Stimulated activated CD4-positive, alpha-beta T cell treated with anti-CD3 and anti-CD28 coated beads, TNF-alpha, amount 100 ng/mL, for 1 hour (primary cell): ENCODE results near the gene MYH9.
A peak's percentile ranks its signal among the peaks of the same experiment; 100 is the strongest.
"Not testable (repeated sequence)": the region's sequence is repeated elsewhere in the genome, so short reads cannot be mapped to it uniquely, and the experiment has no call there.

Experiments
- DNase-seq, 3 donors: peaks; one replicate each; pipeline ENCODE4 v3.0.0-alpha.2; 2020; ENCODE audit warnings: low read depth in 3 of 3, low spot score in 1 of 3

MYH9 gene

DNA sequence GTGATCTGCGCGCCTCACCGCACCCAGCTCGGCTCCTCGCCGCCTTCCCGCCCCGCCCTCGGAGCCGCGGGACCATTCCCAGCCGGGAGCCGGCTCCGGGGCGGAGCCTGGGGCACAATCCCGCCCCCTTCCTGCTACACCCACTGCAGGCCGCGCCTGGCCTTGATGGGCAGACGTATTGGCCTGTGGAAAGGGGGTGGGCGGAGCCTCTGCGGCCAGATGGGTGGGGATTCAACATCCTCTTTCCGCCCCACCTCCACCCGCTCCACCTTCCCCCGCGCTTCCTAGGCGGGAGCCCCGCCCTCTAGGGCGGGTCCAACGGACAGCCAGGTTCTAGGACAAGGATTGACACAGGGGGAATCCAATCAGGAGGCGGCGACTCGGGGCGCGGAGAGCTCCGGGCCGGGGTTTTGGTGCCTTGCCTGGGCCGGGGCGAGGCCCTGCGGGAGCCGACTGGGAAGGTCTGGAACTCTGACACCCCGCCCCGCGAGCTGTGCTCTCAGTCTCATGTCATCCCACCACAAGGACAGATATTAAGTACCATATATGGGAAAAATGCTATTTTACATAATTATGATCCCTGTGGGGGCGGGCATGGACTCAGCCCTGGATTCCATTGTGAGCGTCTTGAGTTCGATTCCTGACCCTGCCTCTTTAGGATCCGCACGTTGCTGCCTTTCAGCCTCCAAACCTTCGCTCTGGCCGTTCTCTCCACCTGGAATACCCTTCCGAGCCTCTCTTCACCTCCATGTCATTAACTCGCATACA, at the start of gene MYH9:
Gene MYH9, minus strand, starts transcription at position 9 of the 768 bp plus-strand sequence. CDS start 38,731 bp downstream, outside the sequence.
- DNase-seq, result peak; percentile 97 to 98 (median 97)

GRCh38 chr22:36435516-36436415, 48.0 kb upstream of the MYH9 start:
- DNase-seq, result peak; percentile 21 to 41 (median 34)

DNA sequence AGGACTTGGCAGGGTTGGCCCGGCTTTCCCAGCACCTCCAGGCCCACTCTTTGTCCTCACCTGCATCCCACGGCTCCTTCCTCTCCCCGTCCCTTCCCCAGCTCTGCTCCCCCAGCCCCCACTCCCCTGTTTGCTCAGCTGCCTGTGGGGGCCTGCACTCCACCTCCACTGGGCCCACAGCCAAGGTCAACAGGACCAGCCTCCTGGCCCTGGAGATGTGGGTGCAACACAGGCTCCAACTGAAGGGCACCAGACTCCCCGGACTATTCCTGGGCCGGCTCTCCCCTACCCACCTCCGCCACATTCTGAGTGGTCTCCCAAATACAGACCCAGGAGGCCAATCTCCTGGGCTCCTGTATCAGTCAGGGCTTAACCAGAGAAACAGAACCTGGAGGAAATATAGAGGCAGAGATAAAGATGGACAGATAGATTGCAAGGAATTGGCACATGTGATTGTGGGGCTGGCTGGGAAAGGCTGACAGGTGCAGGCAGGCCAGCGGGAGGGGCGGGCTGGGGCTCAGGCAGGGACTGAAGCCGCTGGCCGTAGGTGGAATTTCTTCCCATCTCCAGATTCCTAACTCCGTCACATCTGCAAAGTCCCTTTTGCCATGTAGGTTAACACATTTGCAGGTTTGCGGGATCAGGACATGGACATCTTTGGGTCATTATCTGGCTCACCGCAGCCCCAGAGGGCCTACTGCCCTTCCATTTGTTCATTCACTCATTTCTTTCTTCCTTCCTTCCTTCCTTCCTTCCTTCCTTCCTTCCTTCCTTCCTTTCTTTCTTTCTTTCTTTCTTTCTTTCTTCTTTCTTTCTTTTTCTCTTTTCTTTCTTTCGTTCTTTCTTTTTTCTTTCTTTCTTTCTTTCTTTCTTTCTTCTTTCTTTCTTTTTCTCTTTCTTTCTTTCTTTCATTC, 45.8 kb upstream of the MYH9 start:
- no peak for DNase-seq

- no peak for DNase-seq
Measured at GRCh38 chr22:36432592-36433317, 45.0 kb upstream of the MYH9 start.

DNA sequence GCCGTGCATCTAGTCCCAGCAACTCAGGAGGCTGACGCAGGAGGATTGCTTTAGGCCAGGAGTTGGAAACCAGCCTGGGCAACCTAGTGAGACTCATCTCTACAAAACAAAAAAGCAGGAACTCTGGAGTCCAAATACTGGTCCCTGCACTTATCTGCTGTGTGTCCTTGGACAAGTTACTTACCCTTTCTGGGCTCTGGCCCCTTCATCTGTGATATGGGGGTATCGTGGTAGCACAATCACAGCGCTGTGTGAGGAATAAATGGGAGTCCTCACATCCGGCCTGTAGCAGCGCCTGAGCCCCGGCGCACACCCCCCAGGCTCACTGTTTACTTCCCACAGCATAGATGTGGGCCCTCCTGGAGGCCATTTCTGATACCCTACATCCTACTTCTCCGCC, 44.2 kb upstream of the MYH9 start:
- no peak for DNase-seq

- DNase-seq, result no peak
Measured at GRCh38 chr22:36430863-36431262, 43.1 kb upstream of the MYH9 start.

GRCh38 chr22:36427952-36428351, 40.2 kb upstream of the MYH9 start:
- not testable (repeated sequence) for DNase-seq

DNA sequence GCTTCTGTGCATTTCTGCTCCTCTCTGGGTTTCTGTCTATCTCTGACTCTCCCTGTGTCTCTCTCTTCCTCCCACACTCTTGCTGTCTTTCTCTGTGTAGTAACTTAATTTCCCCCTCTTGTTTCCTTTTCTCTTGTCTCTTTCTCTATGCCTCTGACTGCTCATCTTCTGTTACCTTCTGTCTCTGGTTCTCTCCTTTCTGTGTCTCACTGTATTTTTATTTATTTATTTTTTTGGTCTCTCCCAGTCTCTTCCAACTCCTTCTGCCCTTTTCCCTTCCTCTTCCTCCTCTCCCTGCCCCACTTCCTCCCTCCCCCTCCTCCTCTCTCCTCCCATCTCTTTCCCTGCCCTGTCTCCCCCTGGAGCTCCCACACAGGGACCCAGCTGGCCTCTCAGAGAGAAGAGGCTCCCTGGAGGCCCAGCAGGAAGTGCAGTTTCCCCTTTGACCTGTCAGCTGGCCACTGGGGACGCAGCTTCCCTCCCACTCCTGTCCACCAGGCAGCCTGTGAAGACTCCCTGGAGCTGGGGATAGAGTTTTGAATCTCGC, 38.3 kb upstream of the MYH9 start:
- no peak for DNase-seq

DNA sequence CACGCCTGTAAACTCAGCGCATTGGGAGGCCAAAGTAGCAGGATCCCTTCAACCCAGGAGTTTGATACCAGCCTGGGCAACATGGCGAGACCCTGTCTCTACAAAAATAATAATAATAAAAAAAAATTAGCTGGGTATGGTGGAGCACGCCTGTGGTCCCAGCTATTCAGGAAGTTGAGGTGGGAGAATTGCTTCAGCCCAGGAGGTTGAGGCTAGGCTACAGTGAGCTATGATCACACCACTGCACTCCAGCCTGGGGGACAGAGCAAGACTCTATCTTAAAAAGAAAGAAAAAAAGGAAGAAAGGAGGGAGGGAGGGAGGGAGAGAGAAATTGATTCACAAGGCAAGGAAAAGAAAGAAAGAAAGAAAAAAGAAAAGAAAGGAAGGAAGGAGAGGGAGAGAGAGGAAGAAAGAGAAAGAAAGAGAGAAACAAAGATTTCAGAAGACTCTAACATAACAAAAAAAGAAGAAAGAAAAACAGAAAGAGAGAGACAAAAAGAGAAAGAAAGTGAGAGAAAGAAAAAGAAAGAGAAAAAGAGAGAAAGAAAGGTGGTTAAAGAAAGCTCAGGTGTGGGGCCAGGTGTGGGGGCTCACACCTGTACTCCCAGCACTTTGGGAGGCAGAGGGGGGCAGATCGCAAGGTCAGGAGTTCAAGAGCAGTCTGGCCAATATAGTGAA, 37.3 kb upstream of the MYH9 start:
- DNase-seq, result no peak

DNA sequence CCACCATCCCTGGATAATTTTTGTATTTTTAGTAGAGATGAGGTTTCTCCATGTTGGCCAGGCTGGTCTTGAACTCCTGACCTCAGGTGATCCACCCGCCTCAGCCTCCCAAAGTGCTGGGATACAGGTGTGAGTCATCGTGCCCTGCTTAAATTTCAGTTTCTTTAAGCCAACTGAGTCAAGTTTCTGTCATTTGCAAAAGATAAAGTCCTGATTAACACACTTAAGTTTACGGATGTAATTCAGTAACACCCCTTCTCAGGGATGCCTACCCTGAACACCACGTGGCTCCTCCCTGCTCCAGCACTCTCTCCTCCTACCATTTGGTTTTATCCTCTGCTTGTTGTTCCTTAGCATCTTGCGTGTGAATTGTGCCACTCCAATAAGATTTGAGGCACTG, 36.7 kb upstream of the MYH9 start:
- not testable (repeated sequence) for DNase-seq

GRCh38 chr22:36423461-36424404, 36.0 kb upstream of the MYH9 start:
- DNase-seq, result no peak

DNA sequence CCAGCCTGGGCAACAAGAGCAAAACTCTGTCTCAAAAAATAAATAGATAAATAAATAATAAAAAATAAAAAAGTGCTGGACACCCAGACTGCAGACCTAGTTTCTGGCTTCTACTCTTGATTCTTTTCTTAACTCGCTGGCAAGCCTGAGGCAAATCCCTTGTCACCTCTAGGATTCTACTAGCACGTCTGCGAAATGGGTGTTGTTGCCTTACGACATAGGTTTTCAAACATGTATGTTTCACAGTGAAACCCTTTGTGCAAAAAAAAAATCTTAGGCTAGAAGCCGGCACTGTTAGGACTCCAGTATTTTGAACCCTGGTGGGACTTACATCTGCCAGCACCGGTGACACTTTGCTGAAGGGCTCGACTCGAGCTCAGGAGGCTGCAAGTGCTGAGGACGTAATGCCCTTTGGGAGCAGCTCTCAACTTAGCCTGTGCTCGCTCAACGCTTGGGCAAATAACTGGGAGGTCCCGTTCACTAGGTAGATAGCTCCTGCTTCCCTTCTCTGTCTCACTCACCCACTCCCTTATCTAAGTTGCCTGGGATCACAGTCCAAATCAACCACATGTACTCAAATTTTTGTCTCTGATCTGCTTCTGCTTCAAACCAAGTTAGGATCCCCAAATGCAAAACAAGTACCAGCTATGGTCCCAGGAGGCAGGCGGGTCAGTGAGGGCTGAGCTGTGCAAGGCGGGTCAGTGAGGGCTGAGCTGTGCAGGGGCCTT, 34.7 kb upstream of the MYH9 start:
- no peak for DNase-seq

GRCh38 chr22:36419912-36420882, 32.4 kb upstream of the MYH9 start:
- no peak for DNase-seq

GRCh38 chr22:36419177-36419911, 31.6 kb upstream of the MYH9 start:
- DNase-seq, result no peak

DNA sequence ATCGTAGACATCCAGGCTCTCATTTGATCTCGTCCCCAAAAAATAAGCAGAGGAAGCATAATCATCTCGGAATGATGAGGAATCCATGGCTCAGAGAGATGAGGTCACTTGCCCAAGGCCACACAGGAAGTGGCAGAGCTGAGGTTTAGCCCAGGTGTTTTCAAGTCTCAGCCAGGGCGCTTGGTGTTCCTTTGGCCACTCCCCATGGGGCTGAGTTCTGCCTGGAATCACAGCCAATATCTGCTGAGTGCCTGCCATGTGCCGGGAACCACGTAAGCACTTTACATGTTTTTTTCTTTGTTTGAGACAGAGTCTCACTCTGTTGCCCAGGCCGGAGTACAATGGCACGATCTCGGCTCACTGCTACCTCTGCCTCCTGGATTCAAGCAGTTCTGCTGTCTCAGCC, 29.5 kb upstream of the MYH9 start:
- no peak for DNase-seq
